H1 (cell line): ENCODE measurements around the gene TSPEAR. TPM values are rescaled to one million over a fixed set of nuclear protein-coding genes. Genes with fewer than 3 reads are reported as not detected.

ENCODE experiments used
- CHD7 ChIP-seq: fragments of 300-600 bp; sonication (generic); IDR thresholded peaks from 2 replicates; pipeline ENCODE4 v1.7.1; 2012; ENCODE audit warnings: low read length, moderate library complexity, mild to moderate bottlenecking, inconsistent platforms; ENCODE audit not compliant: insufficient replicate concordance
- EZH2 ChIP-seq: fragments of 200-600 bp; sonication (generic); IDR thresholded peaks from 2 replicates; pipeline ENCODE4 v1.7.1; 2012; ENCODE audit warnings: low read depth, mild to moderate bottlenecking, moderate library complexity, low read length, inconsistent platforms; ENCODE audit not compliant: severe bottlenecking
- HDAC2 ChIP-seq, 2 experiments: fragments of 300-600 bp in 1 of 2; sonication (generic) in 1 of 2; IDR thresholded peaks; 2 replicates each; pipeline ENCODE4 v1.6.1; 2011 to 2012; ENCODE audit warnings: low read depth in 2 of 2, low read length in 2 of 2, mild to moderate bottlenecking in 2 of 2, moderate library complexity in 2 of 2, borderline replicate concordance in 1 of 2, inconsistent platforms in 1 of 2
- JUND ChIP-seq: IDR thresholded peaks from 2 replicates; pipeline ENCODE4 v1.6.1; 2011; ENCODE audit warnings: mild to moderate bottlenecking, improper control_type of control experiment, low read length
- SAP30 ChIP-seq: fragments of 300-600 bp; sonication (generic); IDR thresholded peaks from 2 replicates; pipeline ENCODE4 v1.7.1; 2012; ENCODE audit warnings: low read length, moderate library complexity, mild to moderate bottlenecking, inconsistent platforms; ENCODE audit not compliant: insufficient read depth, insufficient replicate concordance
- polyA plus RNA-seq, 7 experiments: library from polyadenylated mRNA; depleted of rRNA in 3 of 7; stranded (reverse) in 5 of 7; unstranded in 2 of 7; fragments of >200 nt in 5 of 7; fragments of 200-250 nt in 2 of 7; gene quantifications; 1 replicate in 5 of 7; 2 replicates in 1 of 7; 4 replicates in 1 of 7; pipeline versions ENCODE4 v1.2.1 to v1.2.3, GENCODE V29; 2011 to 2013; ENCODE audit warnings: missing spikeins in 2 of 7, mixed read lengths in 2 of 7
- total RNA-seq: library from RNA; stranded (reverse); fragmentation: NEBNext Ultra II Directional; extraction: Animal tissue kit (Norgen Biotek cat#: 25700); gene quantifications from 2 replicates; pipeline ENCODE4 v1.2.1, GENCODE V29; 2021

Gene TSPEAR
- total and polyA plus RNA-seq, 2 of the 8 experiments (the other 6 are each of a cell fraction or from before 2014, with no cell fraction given): 0.58 to 0.89 TPM

GRCh38 chr21:44716984-44717383 lies 5.6 kb upstream of the TSPEAR start (continued):
- TF ChIP-seq CHD7: no peak
- TF ChIP-seq EZH2: no peak
- TF ChIP-seq HDAC2 (IDR thresholded peaks at IDR 0.05; ENCODE audit: borderline replicate concordance in 1 of 2, low read depth in 2 of 2, low read length in 2 of 2): no peak
- TF ChIP-seq SAP30: no peak
- no peak for TF ChIP-seq JUND
